Ovary (tissue), 10 donors: ENCODE measurements around the gene NT5DC2. TPM values are rescaled to one million over a fixed set of nuclear protein-coding genes. Genes with fewer than 3 reads are reported as not detected.

Experiments used
- DNase-seq, 5 donors: peaks; one replicate each; pipeline ENCODE4 v3.0.0-alpha.2; 2019 to 2020
- H3K27ac ChIP-seq, 2 donors: fragments of 200-600 bp; one replicate each; pipeline versions ENCODE4 v1.5.1 to v1.8.0; 2019 to 2022
- H3K27me3 ChIP-seq: fragments of 200-600 bp; one replicate; pipeline ENCODE4 v1.8.0; 2022
- H3K36me3 ChIP-seq: fragments of 200-600 bp; sonication (generic); one replicate; pipeline ENCODE4 v1.5.1; 2019
- H3K4me1 ChIP-seq: one replicate; pipeline ENCODE4 v1.8.1; 2013; ENCODE audit warnings: mild to moderate bottlenecking, moderate library complexity; ENCODE audit not compliant: insufficient read depth
- H3K4me3 ChIP-seq: fragments of 200-600 bp; sonication (generic); one replicate; pipeline ENCODE4 v1.5.1; 2017
- H3K9me3 ChIP-seq, 2 donors: fragments of 200-600 bp in 1 of 2; sonication (generic) in 1 of 2; one replicate each; pipeline versions ENCODE4 v1.5.1 to v1.8.1; 2013 to 2019; ENCODE audit warnings: mild to moderate bottlenecking in 1 of 2, moderate library complexity in 1 of 2
- EP300 ChIP-seq: sonication (generic); formaldehyde crosslinking; IDR thresholded peaks from one replicate; pipeline ENCODE4 v1.6.1; 2017; ENCODE audit warnings: antibody characterized with exemption
- POLR2A ChIP-seq: fragments of 450-650 bp; IDR thresholded peaks from one replicate; pipeline ENCODE4 v1.6.1; 2017; ENCODE audit warnings: antibody characterized with exemption, mild to moderate bottlenecking, moderate library complexity
- WGBS, 3 donors: extraction: QIAGEN DNeasy Blood & Tissue Kit in 1 of 3; methylation state at CpG; one replicate each; pipeline versions ENCODE4 v1.1.5 to v1.1.7; 2013 to 2017; 5-methylcytosine and 5-hydroxymethylcytosine counted together
- intact Hi-C, 4 donors: fragments of 100-400 bp; cut with DNase I; formaldehyde crosslinking; loops; one replicate each; pipeline versions ENCODE4 v1.11.0 to v1.15.1; 2022 to 2023
- long read RNA-seq, 3 donors: library from polyadenylated mRNA in 2 of 3; unstranded in 2 of 3; transcript quantifications; one replicate each; pipeline ENCODE4 v2.0.0 and lab custom pipeline, GENCODE V29; 2021 to 2026
- polyA plus RNA-seq, 2 donors: library from polyadenylated mRNA; stranded (reverse); fragments of 200-250 nt in 1 of 2; fragments of 350-450 nt in 1 of 2; fragmentation: Illumina TruSeq in 1 of 2; extraction: RNeasy Lipid Tissue Mini Kit (QIAGEN cat#74804) in 1 of 2; gene quantifications; one replicate each; pipeline ENCODE4 v1.2.3, GENCODE V29; 2013 to 2014
- total RNA-seq, 7 donors: library from RNA; depleted of rRNA in 2 of 7; stranded (reverse); fragments of >200 nt in 2 of 7; fragmentation: NEBNext Ultra II Directional in 3 of 7; extraction: Animal tissue kit (Norgen Biotek cat#: 25700) in 3 of 7; gene quantifications; one replicate each; pipeline versions ENCODE4 v1.1.0 to v1.2.4, GENCODE V29; 2016 to 2023
- TF ChIP-seq, protein P1 (sequence below), 3 donors: fragments of 450-650 bp in 2 of 3; fragments of 200-600 bp in 1 of 3; IDR thresholded peaks; one replicate each; pipeline versions ENCODE4 v1.5.1 to v1.8.0; 2016 to 2022; ENCODE audit warnings: antibody characterized with exemption in 3 of 3, mild to moderate bottlenecking in 1 of 3
- donor health status: DM: no; HTN: no; CAD: no; lungs with moderate emphysema.
- donor health status: DM: no; HTN: no; CAD: no.
- donor health status: Bipolar disorder and iron deficiency.
- donor health status: DM: yes; HTN: yes; CAD: no.
- donor health status: DM: no; HTN: no; CAD: no.
- donor health status: DM: yes; HTN: yes; CAD: no.

Gene NT5DC2
- total RNA-seq (10 to 100 TPM; 19.6 to 76.6 (median 51.9) TPM), polyA plus RNA-seq (100 to 1,000 TPM in 1 of 2 donors, 10 to 100 TPM in 1; 46.6 to 129 TPM)
- long read RNA-seq, donor 1, transcript NT5DC2-202 (14 exons, 1,795 nt) = minor isoform, 10 of 96 reads
- long read RNA-seq, donor 1, transcript NT5DC2-201 (14 exons, 2,047 nt) = major isoform, 25 of 96 reads
- long read RNA-seq, donor 1, partial matches to known transcripts = 26 of 96 reads
- long read RNA-seq, donor 1, other reads (novel, unspliced or antisense) = 35 of 96 reads
- long read RNA-seq, donor 2, transcript NT5DC2-202 (14 exons, 1,795 nt) = major isoform, 34 of 99 reads
- long read RNA-seq, donor 2, partial matches to known transcripts = 24 of 99 reads
- long read RNA-seq, donor 2, other reads (novel, unspliced or antisense) = 32 of 99 reads
- long read RNA-seq, donor 3, transcript NT5DC2-202 (14 exons, 1,795 nt) = major isoform, 123 of 189 reads
- long read RNA-seq, donor 3, partial matches to known transcripts = 25 of 189 reads
- long read RNA-seq, donor 3, other reads (novel, unspliced or antisense) = 39 of 189 reads

DNA sequence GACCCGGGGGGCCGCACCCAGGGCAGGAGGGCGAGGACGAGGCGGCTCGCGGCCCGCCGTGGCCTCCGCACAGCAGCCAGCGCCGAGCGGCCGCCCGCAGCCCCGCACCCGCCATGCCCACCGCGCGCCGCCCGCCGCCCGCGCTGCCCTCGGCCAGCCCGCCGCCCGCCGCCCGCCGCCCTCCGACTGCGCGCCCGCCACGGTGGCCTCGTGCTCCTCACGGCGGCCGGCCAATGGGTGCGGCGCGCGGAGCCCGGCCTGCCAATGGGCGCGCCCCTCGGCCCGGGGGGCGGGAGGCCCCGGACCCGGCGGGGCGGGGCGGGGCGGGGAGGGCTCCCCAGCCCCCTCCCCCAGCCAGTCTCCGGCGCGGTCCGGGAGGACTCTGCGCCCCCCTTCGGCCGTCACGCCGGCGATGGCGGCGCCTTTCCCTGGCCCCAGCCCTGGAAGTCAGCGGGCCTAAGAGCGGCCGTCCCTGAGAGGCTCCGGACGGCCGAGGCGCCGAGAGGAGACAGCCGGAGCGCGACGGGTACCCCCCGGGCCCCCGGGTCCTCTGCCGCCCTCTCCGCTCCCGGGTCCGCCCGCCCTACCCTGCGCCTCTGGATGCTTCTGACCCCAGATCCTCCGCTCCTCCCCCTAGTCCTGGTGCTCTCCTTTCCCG lies at the start of gene NT5DC2:
TSS of gene NT5DC2 (minus strand) at position 235 of the 658 bp plus-strand sequence. CDS start at position 115, 120 bp downstream.
- H3K9me3 ChIP-seq = no peaks in the 10 kb centered on the region
- peaks cover 19% of the 10 kb centered on the region for H3K4me1 ChIP-seq
- TF ChIP-seq, protein P1, sequence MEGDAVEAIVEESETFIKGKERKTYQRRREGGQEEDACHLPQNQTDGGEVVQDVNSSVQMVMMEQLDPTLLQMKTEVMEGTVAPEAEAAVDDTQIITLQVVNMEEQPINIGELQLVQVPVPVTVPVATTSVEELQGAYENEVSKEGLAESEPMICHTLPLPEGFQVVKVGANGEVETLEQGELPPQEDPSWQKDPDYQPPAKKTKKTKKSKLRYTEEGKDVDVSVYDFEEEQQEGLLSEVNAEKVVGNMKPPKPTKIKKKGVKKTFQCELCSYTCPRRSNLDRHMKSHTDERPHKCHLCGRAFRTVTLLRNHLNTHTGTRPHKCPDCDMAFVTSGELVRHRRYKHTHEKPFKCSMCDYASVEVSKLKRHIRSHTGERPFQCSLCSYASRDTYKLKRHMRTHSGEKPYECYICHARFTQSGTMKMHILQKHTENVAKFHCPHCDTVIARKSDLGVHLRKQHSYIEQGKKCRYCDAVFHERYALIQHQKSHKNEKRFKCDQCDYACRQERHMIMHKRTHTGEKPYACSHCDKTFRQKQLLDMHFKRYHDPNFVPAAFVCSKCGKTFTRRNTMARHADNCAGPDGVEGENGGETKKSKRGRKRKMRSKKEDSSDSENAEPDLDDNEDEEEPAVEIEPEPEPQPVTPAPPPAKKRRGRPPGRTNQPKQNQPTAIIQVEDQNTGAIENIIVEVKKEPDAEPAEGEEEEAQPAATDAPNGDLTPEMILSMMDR (IDR thresholded peaks at IDR 0.05) = no peak
- TF ChIP-seq POLR2A = peak; percentile 19
- H3K27ac ChIP-seq = peak within 1 kb of the TSS; percentile 72 to 94
- no peaks in the 10 kb centered on the region for H3K36me3 ChIP-seq
- intact Hi-C loops = loop anchor here in 2 of 4 donors (5.0 to 10.0 kb wide), 3 partner anchors 81 to 171 kb away; partner anchors contain the start of genes GLT8D1 (in 1 of the 2), GNL3 (in 1 of the 2), PBRM1 (in 1 of the 2) and SPCS1 (in 1 of the 2)
- peak; percentile 74 to 84 (median 82) for DNase-seq
- peak within 1 kb of the TSS; percentile 61 for H3K4me3 ChIP-seq
- H3K27me3 ChIP-seq = no peaks in the 10 kb centered on the region
- 0 to 1% (median 0%) methylated on average over 5 to 72 of the region's 91 CpGs for WGBS, 3 donors

GRCh38 chr3:52574056-52574965 lies 40.7 kb upstream of the NT5DC2 start:
- TF ChIP-seq EP300 = no peak
- no peak for TF ChIP-seq POLR2A
- TF ChIP-seq, protein P1 (IDR thresholded peaks at IDR 0.05) = no peak
- Histone ChIP-seq H3K36me3 (no peaks in the 10 kb centered on the region), H3K4me3 (no peak overlapping the region), H3K27ac (peak overlapping the region in 1 of 2 donors; percentile 10), H3K27me3 (no peaks in the 10 kb centered on the region), H3K4me1 (peaks cover 3% of the 10 kb centered on the region), H3K9me3 (no peaks in the 10 kb centered on the region)
- 86 to 90% (median 89%) methylated on average over 6 of the region's 6 CpGs for WGBS, 3 donors
- intact Hi-C loops = no loop called here
- no peak for DNase-seq

GRCh38 chr3:52572221-52572620 lies 38.6 kb upstream of the NT5DC2 start:
- Histone ChIP-seq H3K27me3 (no peaks in the 10 kb centered on the region), H3K36me3 (no peaks in the 10 kb centered on the region), H3K4me3 (no peak overlapping the region), H3K9me3 (no peaks in the 10 kb centered on the region), H3K27ac (no peak overlapping the region), H3K4me1 (peaks cover 3% of the 10 kb centered on the region)
- intact Hi-C loops = no loop called here
- DNase-seq = no peak
- WGBS, 3 donors = 49 to 84% (median 51%) methylated on average over 6 of the region's 6 CpGs
- TF ChIP-seq EP300 (no peak), POLR2A (no peak)
- TF ChIP-seq, protein P1 (IDR thresholded peaks at IDR 0.05) = no peak

DNA sequence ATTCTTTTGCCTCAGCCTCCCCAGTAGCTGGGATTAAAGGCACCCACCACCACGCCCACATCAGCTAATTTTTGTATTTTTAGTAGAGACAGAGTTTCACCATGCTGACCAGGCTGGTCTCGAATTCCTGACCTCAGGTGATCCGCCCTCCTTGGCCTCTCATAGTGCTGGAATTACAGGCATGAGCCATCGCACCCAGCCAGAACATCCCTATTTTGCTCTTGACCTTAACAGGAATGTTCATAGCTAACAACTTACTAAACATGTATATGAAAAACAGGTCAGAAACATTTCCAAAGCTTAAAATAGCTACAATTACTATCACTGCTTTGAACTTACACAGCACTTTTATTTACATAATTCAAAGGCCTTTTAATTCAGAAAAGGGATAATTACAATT lies 36.4 kb upstream of the NT5DC2 start:
- Histone ChIP-seq H3K9me3 (no peaks in the 10 kb centered on the region), H3K27ac (no peak overlapping the region), H3K36me3 (no peaks in the 10 kb centered on the region), H3K4me3 (no peak overlapping the region), H3K4me1 (peaks cover 3% of the 10 kb centered on the region), H3K27me3 (no peaks in the 10 kb centered on the region)
- 36 to 53% (median 42%) methylated on average over 4 of the region's 4 CpGs for WGBS, 3 donors
- intact Hi-C loops = no loop called here
- DNase-seq = no peak
- TF ChIP-seq POLR2A (no peak), EP300 (no peak)
- TF ChIP-seq, protein P1 (IDR thresholded peaks at IDR 0.05) = no peak
